ENCODE results near the gene OR6C1.

DNA sequence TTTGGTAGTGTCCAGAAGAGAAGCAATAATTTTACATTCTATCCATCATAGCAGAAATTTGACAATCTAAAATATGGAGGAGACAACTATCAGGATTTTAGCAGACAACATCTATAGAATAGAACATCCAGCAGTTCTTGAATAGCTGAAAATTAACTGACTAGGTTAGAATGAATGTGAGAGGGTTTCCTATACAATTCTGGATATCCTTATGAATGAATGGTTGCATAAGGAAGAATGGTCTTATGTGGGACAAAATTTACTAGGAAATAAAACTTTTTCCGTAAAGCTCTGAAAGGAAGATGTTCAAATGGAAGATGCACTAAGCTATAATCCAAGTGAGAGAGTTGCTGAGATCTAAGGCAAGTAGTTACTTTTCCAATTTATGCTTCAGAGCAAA lies 16.3 kb downstream of the OR6C1 start, which contains the start of gene OR6C3:
- TF ChIP-seq POLR2A (IDR thresholded peaks at IDR 0.05) (no peak), CTCF (IDR thresholded peaks at IDR 0.05) (no peak)

Measured in heart left ventricle (tissue), 13 donors.